ENCODE data around the gene CEP112. TPM values are rescaled to one million over a fixed set of nuclear protein-coding genes. Genes with fewer than 3 reads are reported as not detected.
A peak's percentile ranks its signal among the peaks of the same experiment; 100 is the strongest.

The CEP112 gene
- total and polyA plus RNA-seq, 9 of the 15 experiments (the other 6 are each of a cell fraction or from before 2014, with no cell fraction given): 0.84 TPM; not detected in 8

DNA sequence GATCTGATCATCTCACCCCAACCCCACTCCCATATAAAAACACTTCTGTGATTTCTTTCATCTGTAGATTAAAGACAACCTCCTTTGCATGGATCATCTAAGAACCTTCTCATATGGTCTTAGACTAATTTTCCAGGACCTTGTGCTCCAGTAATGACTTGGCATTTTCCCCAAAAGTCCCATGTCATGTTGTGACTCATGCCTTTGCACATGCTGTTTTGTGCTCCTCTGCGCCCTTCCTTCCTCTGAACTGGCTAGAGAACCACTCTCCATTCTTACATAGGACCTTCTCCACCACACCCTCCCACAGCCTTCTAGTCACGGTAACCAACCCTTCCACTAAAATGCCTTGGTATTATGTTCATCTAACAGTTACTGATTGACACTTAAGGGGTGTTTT is 531.0 kb downstream of the CEP112 start (continued):
- TF ChIP-seq, protein P1, sequence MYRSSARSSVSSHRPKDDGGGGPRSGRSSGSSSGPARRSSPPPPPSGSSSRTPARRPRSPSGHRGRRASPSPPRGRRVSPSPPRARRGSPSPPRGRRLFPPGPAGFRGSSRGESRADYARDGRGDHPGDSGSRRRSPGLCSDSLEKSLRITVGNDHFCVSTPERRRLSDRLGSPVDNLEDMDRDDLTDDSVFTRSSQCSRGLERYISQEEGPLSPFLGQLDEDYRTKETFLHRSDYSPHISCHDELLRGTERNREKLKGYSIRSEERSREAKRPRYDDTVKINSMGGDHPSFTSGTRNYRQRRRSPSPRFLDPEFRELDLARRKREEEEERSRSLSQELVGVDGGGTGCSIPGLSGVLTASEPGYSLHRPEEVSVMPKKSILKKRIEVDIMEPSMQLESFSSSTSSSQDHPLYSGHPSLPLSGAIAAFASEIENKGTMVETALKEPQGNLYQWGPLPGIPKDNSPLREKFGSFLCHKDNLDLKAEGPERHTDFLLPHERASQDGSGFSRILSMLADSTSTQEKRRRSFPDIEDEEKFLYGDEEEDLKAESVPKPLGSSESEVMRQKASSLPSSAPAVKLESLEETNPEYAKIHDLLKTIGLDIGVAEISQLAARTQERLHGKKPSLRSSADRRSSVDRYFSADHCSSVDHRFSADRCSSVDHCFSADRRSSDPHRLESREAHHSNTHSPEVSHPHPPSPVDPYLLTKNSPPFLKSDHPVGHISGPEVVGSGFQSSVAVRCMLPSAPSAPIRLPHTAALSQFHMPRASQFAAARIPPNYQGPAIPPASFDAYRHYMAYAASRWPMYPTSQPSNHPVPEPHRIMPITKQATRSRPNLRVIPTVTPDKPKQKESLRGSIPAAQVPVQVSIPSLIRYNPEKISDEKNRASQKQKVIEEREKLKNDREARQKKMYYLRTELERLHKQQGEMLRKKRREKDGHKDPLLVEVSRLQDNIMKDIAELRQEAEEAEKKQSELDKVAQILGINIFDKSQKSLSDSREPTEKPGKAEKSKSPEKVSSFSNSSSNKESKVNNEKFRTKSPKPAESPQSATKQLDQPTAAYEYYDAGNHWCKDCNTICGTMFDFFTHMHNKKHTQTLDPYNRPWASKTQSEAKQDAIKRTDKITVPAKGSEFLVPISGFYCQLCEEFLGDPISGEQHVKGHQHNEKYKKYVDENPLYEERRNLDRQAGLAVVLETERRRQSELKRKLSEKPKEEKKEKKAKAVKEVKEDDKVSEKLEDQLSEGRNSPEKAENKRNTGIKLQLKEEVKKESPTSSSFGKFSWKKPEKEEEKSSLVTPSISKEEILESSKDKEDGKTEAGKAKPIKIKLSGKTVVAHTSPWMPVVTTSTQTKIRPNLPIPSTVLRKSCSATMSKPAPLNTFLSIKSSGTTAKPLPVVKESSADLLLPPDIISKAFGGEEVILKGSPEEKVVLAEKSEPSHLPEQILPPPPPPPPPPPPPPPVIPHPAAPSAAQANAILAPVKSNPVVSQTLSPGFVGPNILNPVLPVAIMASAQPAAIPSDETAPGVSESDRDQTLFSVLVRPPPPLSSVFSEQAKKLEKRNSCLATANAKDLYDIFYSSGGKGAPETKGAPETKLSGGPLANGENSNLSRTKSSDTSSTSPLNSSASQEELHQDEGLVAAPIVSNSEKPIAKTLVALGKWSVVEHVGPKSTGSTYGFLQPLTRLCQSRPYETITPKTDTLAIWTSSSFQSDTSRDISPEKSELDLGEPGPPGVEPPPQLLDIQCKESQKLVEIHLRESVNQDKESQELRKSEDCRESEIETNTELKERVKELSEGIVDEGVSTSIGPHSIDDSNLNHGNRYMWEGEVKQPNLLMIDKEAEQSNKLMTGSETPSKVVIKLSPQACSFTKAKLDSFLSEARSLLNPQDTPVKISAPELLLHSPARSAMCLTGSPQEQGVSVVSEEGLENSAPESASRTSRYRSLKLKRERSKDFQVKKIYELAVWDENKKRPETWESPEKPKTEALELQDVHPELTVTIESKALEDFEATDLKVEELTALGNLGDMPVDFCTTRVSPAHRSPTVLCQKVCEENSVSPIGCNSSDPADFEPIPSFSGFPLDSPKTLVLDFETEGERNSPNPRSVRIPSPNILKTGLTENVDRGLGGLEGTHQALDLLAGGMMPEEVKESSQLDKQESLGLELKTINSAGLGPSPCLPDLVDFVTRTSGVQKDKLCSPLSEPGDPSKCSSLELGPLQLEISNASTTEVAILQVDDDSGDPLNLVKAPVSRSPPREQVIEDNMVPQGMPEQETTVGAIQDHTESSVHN (IDR thresholded peaks at IDR 0.05; ENCODE audit: borderline replicate concordance in 1 of 2, low read depth in 1 of 2): peak in 1 of 2 experiments; percentile 51; a peak in 1 of 4 replicates
- TF ChIP-seq SMARCE1 (IDR thresholded peaks at IDR 0.05) (0 out of 2 replicates have a peak, but pooled peaks have one; percentile 31), MYC (IDR thresholded peaks at IDR 0.05; ENCODE audit: low read depth, low read length) (0 out of 2 replicates have a peak, but pooled peaks have one; percentile 13), MYC (CRISPR knock-in tag; IDR thresholded peaks at IDR 0.05; ENCODE audit: borderline replicate concordance, low read depth) (no peak), KAT2B (IDR thresholded peaks at IDR 0.05; ENCODE audit: low read depth, low read length) (no peak), MAFG (tag; conservative IDR thresholded peaks at IDR 0.05) (peak; percentile 98), ZNF184 (CRISPR knock-in tag; IDR thresholded peaks at IDR 0.05) (no peak), NFIC (IDR thresholded peaks at IDR 0.05) (peak; percentile 32), ZNF274 (IDR thresholded peaks at IDR 0.05; ENCODE audit: borderline replicate concordance, low read depth, low read length) (no peak), ZNF316 (IDR thresholded peaks at IDR 0.05) (peak; percentile 97), BHLHE40 (IDR thresholded peaks at IDR 0.05; ENCODE audit: low read length) (peak; percentile 52; the same call in 1 of the 2 replicates), ERF (CRISPR knock-in tag; IDR thresholded peaks at IDR 0.05) (no peak), ETV6 (IDR thresholded peaks at IDR 0.05; ENCODE audit: borderline replicate concordance in 1 of 2, low read depth in 2 of 2, low read length in 1 of 2) (no peak), ETV6 (CRISPR knock-in tag; IDR thresholded peaks at IDR 0.05; ENCODE audit: borderline replicate concordance) (no peak)
- TF ChIP-seq, protein P2, sequence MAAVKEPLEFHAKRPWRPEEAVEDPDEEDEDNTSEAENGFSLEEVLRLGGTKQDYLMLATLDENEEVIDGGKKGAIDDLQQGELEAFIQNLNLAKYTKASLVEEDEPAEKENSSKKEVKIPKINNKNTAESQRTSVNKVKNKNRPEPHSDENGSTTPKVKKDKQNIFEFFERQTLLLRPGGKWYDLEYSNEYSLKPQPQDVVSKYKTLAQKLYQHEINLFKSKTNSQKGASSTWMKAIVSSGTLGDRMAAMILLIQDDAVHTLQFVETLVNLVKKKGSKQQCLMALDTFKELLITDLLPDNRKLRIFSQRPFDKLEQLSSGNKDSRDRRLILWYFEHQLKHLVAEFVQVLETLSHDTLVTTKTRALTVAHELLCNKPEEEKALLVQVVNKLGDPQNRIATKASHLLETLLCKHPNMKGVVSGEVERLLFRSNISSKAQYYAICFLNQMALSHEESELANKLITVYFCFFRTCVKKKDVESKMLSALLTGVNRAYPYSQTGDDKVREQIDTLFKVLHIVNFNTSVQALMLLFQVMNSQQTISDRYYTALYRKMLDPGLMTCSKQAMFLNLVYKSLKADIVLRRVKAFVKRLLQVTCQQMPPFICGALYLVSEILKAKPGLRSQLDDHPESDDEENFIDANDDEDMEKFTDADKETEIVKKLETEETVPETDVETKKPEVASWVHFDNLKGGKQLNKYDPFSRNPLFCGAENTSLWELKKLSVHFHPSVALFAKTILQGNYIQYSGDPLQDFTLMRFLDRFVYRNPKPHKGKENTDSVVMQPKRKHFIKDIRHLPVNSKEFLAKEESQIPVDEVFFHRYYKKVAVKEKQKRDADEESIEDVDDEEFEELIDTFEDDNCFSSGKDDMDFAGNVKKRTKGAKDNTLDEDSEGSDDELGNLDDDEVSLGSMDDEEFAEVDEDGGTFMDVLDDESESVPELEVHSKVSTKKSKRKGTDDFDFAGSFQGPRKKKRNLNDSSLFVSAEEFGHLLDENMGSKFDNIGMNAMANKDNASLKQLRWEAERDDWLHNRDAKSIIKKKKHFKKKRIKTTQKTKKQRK (IDR thresholded peaks at IDR 0.05; ENCODE audit: borderline replicate concordance, low read depth, low read length): no peak
- TF ChIP-seq, protein P3, sequence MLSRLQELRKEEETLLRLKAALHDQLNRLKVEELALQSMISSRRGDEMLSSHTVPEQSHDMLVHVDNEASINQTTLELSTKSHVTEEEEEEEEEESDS (CRISPR knock-in tag; IDR thresholded peaks at IDR 0.05): no peak
